H1 (cell line): ENCODE data around the gene ASCC1. TPM values are rescaled to one million over a fixed set of nuclear protein-coding genes. Genes with fewer than 3 reads are reported as not detected.

Experiments used
- BRCA1 ChIP-seq: IDR thresholded peaks from 2 replicates; pipeline ENCODE4 v1.6.1; 2012; ENCODE audit warnings: low read depth, low read length, improper control_type of control experiment
- CHD7 ChIP-seq: fragments of 300-600 bp; sonication (generic); IDR thresholded peaks from 2 replicates; pipeline ENCODE4 v1.7.1; 2012; ENCODE audit warnings: low read length, moderate library complexity, mild to moderate bottlenecking, inconsistent platforms; ENCODE audit not compliant: insufficient replicate concordance
- JUN ChIP-seq: IDR thresholded peaks from 2 replicates; pipeline ENCODE4 v1.6.1; 2011; ENCODE audit warnings: low read depth, mild to moderate bottlenecking, improper control_type of control experiment, low read length
- PHF8 ChIP-seq: fragments of 200-600 bp; sonication (generic); conservative IDR thresholded peaks from 2 replicates; pipeline ENCODE4 v1.7.1; 2012; ENCODE audit warnings: low read depth, mild to moderate bottlenecking, inconsistent platforms, low read length, moderate library complexity
- RFX5 ChIP-seq: IDR thresholded peaks from 2 replicates; pipeline ENCODE4 v1.6.1; 2011; ENCODE audit warnings: low read depth, low read length, improper control_type of control experiment, borderline replicate concordance
- RNF2 ChIP-seq: fragments of 200-900, 300-1000 bp; sonication (generic); IDR thresholded peaks from 2 replicates; pipeline ENCODE4 v1.7.1; 2016; ENCODE audit warnings: borderline replicate concordance, low read depth, mild to moderate bottlenecking, antibody characterized with exemption, low read length; ENCODE audit not compliant: poor library complexity, severe bottlenecking; ENCODE audit errors: missing control alignments
- SIRT6 ChIP-seq: IDR thresholded peaks from one replicate; pipeline ENCODE4 v1.7.1; 2012; ENCODE audit warnings: low read length, inconsistent platforms
- SP1 ChIP-seq: IDR thresholded peaks from 2 replicates; pipeline ENCODE4 v1.6.1; 2011; ENCODE audit warnings: low read depth, low read length
- SP2 ChIP-seq: IDR thresholded peaks from 2 replicates; pipeline ENCODE4 v1.6.1; 2012; ENCODE audit warnings: mild to moderate bottlenecking, low read length, inconsistent platforms
- TEAD4 ChIP-seq: IDR thresholded peaks from 2 replicates; pipeline ENCODE4 v1.6.1; 2012; ENCODE audit warnings: low read depth, low read length, inconsistent platforms, mixed read lengths
- polyA plus RNA-seq, 7 experiments: library from polyadenylated mRNA; depleted of rRNA in 3 of 7; stranded (reverse) in 5 of 7; unstranded in 2 of 7; fragments of >200 nt in 5 of 7; fragments of 200-250 nt in 2 of 7; gene quantifications; 1 replicate in 5 of 7; 2 replicates in 1 of 7; 4 replicates in 1 of 7; pipeline versions ENCODE4 v1.2.1 to v1.2.3, GENCODE V29; 2011 to 2013; ENCODE audit warnings: missing spikeins in 2 of 7, mixed read lengths in 2 of 7
- total RNA-seq: library from RNA; stranded (reverse); fragmentation: NEBNext Ultra II Directional; extraction: Animal tissue kit (Norgen Biotek cat#: 25700); gene quantifications from 2 replicates; pipeline ENCODE4 v1.2.1, GENCODE V29; 2021

ASCC1 gene
- total and polyA plus RNA-seq, 2 of the 8 experiments (the other 6 are each of a cell fraction or from before 2014, with no cell fraction given) = 25.6 to 35.8 TPM

- no peak for TF ChIP-seq CHD7
- no peak for TF ChIP-seq RFX5
- no peak for TF ChIP-seq RNF2
- TF ChIP-seq SIRT6 = no peak
- no peak for TF ChIP-seq SP2
- no peak for TF ChIP-seq PHF8
- TF ChIP-seq BRCA1 = no peak
- TF ChIP-seq TEAD4 = no peak
- peak; percentile 34; the same call in 1 of the 2 replicates for TF ChIP-seq SP1
- TF ChIP-seq JUN = no peak
Observed at GRCh38 chr10:72248468-72249151, 32.5 kb upstream of the ASCC1 start (continued).
